NCI-H2196 (cell line): ENCODE data around the gene TUBB4B.

ENCODE experiments used
- DNase-seq: peaks from one replicate; lab custom pipeline; 2025; ENCODE audit not compliant: unreplicated experiment; lab: John Stamatoyannopoulos, UW

TUBB4B gene

GRCh38 chr9:137240841-137241489, at the start of gene TUBB4B:
TSS of gene TUBB4B (plus strand) at chr9:137241287. CDS start at chr9:137241361, 74 bp downstream.
- peak; percentile 98 for DNase-seq

GRCh38 chr9:137191691-137192447, 49.2 kb upstream of the TUBB4B start:
- no peak for DNase-seq

- no peak for DNase-seq
Measured at GRCh38 chr9:137192448-137192780, 48.7 kb upstream of the TUBB4B start.

DNA sequence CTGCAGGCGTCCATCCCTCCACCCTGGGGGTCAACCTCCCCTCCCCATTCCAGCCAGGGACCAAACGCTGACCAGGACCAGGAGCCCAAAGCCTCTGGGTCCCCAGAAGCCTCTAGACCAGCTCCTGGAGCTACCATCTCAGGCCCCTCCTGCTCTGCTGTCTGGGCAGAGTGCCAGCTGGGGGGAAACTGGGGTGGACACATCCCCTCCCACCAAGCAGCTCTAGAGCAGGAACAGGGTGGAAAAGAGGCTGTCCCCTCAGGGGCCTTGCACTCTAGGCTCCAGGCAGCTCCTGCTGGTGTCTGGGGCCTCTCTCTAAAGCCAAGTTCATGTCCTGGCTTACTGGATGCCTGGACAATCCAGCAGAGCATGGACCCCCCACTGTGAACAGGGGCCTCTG, 48.2 kb upstream of the TUBB4B start:
- DNase-seq: no peak

DNA sequence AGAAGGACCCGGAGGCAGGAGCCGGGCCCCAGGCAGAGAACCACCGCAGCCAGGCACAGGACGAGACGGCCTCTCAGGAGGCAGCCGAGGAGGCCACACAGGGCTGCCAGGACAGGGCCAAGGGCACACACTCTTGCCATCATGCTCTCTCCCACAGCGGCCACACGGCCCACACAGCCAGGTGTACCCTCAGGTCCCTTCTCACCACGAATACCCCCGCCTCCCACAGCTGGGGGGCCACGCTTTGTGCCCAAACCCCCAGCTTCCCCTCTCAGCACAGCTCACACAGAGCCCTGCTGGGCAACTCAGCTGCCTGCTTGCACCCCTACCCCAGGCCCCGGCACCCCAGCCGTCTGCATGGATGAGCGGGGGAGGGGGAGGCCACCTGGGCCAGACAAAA, 47.3 kb upstream of the TUBB4B start:
- no peak for DNase-seq

GRCh38 chr9:137194388-137194787, 46.7 kb upstream of the TUBB4B start:
- DNase-seq: peak; percentile 58

DNA sequence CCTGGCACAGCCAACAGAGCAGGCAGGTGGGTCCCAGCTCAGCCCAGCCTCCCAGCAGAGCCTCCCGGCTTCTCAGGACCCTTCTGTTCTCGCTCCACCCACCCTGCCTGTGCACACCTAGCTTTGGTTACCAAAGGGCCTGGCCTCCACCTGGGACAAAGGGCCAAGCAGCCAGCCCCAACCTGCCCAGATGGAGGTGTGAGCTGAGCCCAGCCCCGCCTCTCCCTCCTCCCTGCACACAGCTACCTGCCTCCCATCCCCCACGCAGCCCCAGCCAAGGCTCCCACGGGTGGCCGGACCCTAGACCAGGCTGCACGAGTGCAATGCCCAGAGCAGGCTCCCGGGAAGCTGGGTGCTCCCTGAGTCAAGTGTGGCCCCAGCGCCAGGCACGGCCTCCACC, 46.2 kb upstream of the TUBB4B start:
- peak; percentile 66 for DNase-seq

GRCh38 chr9:137195525-137196220, 45.4 kb upstream of the TUBB4B start:
- DNase-seq: peak; percentile 94

DNA sequence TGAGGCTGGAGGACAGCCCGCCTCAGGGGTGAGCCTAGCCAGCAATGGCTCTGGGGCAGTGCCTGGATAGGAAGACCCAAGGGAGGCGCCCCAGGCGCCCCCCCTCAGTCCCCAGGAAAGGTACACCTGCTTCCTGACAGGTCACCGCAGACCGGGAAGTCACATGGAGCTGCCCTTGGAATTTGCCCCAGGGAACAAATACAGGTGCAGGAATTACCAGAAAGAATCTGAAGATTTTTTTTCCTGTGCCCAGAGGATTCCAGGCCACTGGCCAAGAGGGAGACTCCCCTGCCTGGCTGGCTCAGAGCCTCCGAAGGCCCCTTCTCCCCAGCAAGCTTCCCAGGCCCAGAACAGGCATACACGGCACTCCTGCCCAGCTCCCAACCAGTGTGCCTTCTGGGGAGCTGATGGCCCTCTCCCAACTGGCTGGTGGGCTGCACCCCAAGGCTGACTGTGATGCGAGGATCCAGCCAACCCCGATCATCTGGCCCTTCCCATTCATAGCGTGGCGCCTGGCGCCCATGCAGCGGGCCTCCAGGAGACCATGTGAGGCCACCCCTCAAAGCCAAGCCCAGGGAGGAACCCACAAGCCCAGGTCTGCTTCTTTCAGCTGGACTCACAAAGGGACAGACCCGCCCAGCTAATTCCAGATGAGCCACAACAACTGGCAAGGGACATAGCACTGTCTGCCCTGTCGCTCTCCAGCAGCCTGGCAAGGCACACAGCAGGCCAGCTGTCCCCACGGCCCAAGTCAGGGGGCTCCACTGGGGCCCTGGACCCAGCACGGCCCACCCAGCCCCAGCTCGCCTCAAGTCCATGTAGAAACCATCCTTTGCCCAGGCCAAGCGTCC, 42.8 kb upstream of the TUBB4B start:
- DNase-seq: no peak

DNA sequence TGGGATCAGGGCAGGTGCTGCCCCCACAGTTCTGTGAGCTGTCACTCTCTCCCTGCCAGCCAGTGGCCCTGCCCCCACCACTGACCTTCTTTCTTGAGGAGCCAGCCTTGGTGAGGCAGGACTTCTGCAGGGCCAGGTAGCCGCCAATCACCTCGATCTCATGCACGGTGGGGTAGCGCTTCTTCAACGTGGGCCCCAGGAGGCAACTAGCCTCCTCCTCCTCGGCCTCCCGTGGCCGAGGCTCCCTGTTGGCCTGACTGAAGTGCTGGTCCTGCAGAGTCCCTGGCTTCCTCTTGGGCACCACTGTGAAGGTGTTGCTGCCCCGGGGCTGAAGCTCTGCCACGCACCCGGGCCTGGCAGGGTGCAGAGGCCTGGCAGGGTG, 42.2 kb upstream of the TUBB4B start:
- no peak for DNase-seq

- DNase-seq: no peak
Measured at GRCh38 chr9:137199411-137200121, 41.5 kb upstream of the TUBB4B start.

DNA sequence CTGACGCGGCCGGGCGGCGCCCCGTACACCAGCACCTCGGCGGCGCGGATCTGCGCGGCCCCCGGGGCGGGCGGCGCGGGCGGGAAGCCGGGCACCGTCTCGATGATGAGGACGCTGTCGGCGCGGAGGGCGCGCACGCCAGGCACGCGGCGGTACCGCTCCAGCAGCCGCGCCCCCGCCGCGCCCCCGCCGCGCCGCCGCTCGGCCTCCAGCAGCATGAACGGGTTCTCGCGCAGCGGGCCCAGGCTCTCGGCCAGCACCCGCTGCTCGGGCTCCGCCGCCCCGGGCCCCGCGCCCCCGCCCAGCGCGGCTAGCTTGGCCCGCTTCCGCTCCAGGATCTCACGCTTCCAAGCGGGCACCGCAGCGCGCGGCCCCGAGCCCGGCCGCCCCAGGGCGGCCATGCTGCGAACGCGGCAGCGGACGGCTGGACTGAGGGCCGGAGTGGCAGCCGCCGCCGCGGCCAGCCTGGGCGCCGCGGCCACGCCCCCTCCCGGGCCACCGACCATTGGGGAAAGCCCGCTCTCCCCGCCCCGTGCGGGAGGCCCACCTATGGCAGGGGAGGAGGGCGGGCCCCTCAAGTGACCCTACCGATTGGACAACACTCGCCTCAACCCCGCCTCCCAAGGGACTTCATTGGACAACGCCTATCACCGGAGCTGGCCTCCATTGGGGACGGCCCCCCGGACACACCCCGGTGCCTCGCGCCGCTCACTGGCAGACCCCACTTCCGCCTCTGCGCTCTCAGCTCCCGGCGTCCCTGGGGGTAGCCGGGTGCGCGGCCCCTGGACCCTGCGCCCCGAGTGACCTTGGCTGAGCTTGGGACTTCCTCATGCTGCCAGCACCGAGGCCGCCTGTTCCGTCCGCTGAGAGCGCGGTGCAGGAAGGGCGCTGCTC, 40.5 kb upstream of the TUBB4B start, which contains the start of gene TPRN:
Gene TPRN, minus strand, starts transcription at position 431 of the 894 bp plus-strand sequence. Its CDS starts 30 bp downstream, at position 401.
- peak; percentile 99 for DNase-seq

GRCh38 chr9:137201205-137201868, 39.8 kb upstream of the TUBB4B start:
- DNase-seq: no peak

DNA sequence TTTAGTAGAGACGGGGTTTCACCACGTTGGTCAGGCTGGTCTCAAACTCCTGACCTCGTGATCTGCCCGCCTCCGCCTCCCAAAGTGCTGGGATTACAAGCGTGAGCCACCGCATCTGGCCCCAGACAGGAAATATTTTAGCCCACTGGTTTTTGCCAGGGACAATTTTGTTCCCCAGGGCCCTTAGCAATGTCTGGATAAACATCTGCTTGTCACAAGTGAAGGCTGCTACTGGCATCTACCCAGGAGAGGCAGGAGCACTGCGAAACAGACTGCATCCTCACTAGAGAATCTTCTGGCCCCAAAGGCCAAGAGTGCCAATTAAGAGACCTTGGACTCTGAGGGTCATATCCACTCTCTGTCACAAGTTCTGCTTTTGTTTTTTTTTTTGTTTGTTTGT, 38.1 kb upstream of the TUBB4B start:
- DNase-seq: no peak

DNA sequence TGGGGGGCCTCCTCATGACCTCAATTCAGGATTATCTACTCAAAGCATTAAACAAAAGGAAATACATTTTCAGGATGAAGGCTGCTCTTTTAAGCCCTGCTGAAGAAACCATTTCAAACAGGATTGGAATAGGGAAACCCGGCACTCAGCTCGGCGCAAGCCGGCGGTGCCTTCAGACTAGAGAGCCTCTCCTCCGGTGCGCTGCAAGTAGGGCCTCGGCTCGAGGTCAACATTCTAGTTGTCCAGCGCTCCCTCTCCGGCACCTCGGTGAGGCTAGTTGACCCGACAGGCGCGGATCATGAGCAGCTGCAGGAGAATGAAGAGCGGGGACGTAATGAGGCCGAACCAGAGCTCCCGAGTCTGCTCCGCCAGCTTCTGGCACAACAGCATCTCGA, 36.4 kb upstream of the TUBB4B start:
- DNase-seq: no peak

- peak; percentile 91 for DNase-seq
Measured at GRCh38 chr9:137205126-137206069, 35.7 kb upstream of the TUBB4B start, which contains the start of the genes NDOR1 and TMEM203. TSS of gene NDOR1 (plus strand) at chr9:137205700. CDS start at chr9:137205778, 78 bp downstream. TSS of gene TMEM203 (minus strand) at chr9:137205648. CDS start at chr9:137205414, 234 bp downstream.

DNA sequence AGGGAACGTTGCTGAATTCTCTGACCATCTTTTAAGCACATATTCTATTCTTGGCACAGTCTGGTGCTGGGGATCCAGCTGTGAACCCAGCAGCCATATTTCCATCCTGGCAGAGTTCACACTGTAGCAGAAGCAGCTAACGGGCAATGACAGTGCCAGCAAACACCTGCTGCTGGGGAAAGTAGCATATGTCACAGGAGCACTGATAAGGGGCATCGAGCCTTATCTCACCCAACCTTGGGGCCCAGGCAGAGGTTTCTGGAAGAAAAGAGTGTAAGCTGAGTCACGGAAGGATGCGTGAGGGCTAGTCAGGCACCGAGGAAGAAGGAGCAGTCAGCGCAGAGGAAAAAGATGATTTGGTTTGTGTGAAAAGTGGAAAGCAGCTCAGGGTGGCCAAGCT, 34.5 kb upstream of the TUBB4B start:
- no peak for DNase-seq

GRCh38 chr9:137211532-137211931, 29.6 kb upstream of the TUBB4B start:
- DNase-seq: no peak
